ELR (cell line): ENCODE measurements around the gene MSH4.
"Not testable (repeated sequence)": the region's sequence is repeated elsewhere in the genome, so short reads cannot be mapped to it uniquely, and the experiment has no call there.

Source experiments
- DNase-seq: peaks from one replicate; pipeline ENCODE4 v3.0.0-alpha.2; 2015; ENCODE audit warnings: low read depth

Gene MSH4

DNA sequence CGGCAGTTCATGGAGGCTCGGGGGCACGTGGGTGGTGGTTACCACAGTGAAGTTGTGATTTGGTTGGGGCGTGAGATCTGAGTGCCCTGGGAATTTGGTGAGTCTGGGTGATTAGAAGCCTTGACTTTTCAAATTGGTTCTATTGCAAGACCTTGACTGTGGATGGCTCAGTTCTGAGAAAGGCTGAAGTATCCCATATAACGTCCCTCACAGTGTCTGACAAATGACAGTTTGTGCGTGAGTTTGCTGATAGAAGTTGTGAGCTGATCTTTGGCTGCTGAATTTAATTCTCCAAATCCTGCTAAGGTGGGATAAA lies 549 bp downstream of the MSH4 start:
- peak; percentile 37 for DNase-seq

DNA sequence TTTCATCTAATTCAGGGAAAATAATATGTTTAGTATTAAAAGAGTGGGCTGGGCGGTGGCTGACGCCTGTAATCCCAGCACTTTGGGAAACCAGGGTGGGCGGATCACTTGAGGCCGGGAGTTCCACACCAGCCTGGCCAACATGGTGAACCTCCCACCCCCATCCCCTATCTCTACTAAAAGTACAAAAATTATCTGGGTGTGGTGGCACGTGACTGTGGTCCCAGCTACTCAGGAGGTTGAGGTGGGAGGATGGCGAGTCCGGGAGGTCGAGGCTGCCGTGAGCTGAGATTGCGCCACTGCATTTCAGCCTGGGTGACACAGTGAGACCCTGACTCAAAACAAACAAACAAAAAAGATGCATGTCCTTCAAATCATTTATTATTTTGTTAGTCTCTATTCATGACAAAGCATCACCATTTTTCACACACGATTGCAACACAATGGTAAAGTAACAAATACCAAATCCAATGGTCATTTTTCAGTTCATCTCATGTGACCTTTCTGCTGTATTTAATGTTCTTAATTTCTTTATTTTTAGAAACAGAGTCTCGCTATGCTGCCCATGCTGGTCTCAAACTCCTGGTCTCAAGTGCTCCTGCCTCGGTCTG lies 1.0 kb downstream of the MSH4 start:
- DNase-seq, result no peak

DNA sequence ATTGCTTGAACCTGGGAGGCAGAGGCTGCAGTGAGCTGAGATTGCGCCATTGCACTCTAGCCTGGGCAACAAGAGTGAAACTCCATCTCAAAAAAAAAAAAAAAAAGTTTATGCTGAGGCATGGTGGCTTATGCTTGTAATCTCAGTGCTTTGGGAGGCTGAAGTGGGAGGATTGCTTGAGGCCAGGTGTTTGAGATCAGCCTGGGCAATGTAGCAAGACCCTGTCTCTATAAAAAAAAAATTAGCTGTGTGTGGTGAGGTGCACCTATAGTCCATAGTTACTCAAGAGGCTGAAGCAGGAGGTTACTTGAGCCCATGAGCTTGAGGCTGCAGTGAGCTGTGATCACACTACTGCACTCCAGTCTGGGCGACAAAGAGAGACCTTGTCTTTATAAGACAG lies 4.8 kb downstream of the MSH4 start:
- not testable (repeated sequence) for DNase-seq

DNA sequence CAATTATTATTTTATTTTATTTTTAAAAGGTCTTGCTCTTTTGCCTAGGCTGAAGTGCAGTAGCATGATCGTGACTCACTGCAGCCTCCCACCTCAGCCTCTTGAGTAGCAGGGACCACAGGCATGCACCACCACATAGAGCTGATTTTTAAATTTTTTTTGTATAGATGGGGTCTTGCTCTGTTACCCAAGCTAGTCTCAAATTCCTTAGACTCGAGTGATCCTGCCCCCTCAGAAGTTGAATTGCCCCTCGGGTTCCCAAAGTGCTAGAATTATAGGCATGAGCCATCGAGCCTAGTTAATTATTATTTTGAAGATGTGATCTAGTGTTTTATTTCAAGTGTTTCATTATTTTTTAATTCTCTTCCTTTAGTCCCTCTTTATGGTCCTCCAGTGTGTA lies 12.2 kb downstream of the MSH4 start:
- DNase-seq, result no peak

DNA sequence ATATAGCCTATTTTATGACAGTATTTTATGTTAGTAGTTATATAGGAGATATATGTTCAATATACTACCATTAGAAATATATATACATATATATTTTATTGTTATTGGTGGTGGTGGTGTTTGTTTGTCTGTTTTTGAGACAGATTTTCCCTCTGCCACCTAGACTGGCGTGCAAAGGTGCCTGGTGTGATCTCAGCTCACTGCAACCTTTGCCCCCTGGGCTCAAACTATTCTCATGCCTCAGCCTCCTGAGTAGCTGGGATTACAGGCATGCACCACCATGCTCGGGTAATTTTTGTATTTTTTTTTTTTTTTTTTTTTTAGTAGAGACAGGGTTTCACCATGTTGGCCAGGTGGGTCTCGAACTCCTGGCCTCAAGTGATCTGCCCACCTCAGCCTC lies 13.4 kb downstream of the MSH4 start:
- DNase-seq, result not testable (repeated sequence)

DNA sequence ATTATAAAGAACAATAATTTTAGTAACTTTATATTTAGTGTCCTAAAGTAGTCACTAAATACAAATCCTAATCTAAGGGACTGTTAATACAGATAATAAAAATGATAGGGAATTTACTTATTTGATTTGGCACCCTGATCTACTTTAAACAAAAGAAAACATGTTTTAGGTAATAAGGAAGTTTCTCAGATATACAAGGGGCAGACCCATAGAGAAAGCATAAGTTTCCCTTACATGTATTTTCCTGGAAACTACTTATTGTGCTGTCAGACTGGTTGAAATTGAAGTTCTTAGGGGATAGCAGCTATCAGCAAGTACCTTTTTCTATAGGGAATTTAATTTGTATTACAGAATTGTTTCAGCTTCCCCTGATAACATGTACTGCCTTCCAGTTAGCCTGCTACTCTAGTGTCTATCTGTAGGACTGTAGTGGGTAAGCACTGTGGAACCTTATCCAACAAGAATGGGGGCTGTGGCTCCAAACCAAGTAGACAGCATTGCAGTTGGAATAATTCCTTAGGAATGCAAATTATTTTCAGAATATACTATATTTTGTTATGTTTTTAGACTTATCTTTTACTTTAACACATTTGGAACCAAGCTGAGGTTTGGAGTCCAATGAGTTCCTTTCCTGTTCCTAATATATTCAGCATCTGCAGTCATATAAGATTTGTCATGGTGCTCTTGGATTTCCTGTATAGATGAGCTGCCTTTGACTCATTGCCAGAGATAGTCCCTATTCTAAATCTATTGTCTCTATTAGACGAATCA lies 14.7 kb downstream of the MSH4 start:
- peak; percentile 86 for DNase-seq

DNA sequence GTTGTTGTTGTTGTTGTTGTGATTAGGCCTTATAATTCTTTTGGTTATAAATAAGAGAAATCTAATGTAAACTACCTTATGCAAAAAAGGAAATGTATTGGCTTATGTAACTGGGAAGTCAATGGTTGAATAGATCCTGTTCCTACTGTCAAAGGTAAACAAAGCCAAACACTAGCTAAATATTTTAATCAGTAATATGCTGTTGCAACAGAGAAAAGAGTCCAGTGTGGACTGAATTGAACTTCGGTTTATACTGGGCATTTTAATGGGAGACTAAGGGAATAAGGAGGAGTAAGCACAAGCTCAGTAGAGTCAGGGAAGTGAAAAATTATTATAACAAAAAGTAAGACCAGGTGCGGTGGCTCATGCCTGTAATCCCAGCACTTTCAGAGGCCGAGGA lies 15.4 kb downstream of the MSH4 start:
- no peak for DNase-seq

DNA sequence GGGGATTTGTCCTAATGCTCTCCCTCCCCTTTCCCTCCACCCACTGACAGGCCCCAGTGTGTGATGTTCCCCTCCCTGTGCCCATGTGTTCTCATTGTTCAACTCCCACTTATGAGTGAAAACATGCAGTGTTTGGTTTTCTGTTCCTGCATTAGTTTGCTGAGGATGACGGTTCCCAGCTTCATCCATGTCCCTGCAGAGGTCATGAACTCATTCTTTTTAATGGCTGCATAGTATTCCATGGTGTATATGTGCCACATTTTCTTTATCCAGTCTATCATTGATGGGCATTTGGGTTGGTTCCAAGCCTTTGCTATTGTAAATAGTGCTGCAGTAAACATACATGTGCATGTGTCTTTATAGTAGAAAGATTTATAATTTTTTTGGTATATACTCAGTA lies 26.9 kb downstream of the MSH4 start:
- not testable (repeated sequence) for DNase-seq

DNA sequence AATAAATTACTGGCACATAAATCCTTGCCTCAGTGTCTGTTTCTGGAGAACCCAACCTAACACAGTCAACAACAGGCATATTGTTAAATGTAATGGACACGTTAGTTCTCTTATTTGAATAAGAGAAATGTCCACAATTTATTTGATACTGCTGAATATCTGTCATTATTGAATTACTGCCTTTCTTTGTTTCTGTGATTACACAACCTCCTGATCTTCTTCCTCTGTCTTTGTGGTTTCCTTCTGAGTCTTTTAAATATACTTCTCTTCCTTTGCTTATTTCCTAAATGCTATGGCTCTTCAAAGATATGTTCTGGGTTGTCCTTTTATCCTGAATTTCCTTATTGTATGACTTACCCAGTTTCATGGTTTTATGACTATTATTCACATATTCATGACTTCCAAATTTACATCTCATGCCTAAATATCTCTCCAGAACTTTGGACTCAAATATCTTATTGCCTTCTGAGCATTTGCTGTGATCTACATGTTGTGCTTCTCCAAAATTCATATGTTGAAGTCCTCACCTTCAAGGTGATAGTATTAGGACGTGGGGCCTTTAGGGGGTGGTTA lies 39.9 kb downstream of the MSH4 start:
- DNase-seq, result no peak

DNA sequence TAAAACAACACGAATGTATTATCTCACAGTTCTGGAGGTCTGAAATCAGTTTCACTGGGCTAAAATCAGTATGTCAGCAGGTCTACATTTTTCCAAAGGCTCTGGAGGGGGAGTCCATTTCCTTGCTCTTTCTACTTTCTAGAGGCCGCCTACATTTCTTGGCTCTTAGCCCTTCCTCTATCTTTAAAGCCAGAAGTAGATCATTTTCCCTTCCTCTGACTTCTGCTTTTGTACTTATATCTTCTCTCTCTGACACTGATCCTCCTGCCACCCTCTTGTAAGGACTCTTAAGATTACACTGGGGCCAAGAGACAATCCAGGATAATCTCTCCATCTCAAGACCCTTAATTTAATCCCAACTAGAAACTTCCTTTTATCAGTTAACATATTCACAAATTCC lies 41.4 kb downstream of the MSH4 start:
- DNase-seq, result no peak

DNA sequence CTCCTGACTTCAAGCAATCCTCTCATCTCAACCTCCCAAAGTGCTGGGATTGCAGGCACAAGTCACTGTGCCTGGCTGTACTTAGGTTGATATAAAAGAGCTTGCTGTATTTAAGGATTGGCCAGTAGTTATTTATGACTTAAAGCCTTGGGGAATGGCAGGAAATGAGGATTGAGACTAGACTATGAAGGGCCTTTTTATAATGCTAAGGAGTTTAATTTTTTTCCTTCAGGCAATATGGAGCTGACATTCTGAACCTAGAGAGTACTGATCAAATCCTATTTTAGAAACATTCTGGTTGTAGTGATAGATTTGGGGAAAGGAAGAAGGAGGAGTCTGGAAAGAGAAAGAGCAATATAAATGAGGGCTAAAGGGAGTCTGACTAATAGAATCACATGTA lies 44.7 kb downstream of the MSH4 start:
- DNase-seq, result no peak

DNA sequence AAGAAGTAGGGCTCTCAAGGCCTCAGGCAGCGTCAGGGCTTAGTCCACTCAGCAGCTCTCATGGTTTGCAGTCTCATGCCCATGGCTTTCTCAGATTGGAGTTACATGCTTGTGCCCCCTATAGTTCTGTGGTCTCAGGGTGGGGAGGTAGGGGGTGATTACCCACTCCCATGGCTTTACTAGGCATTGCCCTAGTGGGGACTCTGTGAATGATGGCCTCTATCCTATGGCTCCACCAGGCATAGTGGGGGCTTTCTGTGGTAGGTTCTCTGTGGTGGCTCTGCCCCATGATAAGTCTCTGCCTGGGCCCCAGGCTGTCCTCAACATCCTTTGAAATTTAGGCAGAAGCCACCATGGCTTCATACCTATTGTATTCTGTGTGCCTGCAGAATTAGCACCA lies 48.9 kb downstream of the MSH4 start:
- DNase-seq, result no peak

DNA sequence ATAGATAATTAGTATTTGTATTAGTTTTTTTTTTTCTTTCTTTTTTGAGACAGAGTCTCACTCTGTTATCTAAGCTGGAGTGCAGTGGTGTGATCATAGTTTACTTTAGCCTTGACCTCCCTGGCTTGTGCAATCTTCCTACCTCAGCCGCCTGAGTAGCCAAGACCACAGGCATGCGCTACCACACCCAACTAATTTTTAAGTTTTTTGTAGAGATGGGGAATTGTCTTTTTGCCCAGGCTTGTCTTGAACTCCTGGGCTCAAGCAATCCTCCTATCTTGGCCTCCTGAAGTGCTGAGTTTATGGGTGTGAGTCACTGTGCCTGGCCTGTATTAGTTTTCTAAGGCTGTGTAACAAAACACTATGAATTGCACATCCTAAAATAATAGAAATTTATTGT lies 58.3 kb downstream of the MSH4 start:
- peak; percentile 44 for DNase-seq

DNA sequence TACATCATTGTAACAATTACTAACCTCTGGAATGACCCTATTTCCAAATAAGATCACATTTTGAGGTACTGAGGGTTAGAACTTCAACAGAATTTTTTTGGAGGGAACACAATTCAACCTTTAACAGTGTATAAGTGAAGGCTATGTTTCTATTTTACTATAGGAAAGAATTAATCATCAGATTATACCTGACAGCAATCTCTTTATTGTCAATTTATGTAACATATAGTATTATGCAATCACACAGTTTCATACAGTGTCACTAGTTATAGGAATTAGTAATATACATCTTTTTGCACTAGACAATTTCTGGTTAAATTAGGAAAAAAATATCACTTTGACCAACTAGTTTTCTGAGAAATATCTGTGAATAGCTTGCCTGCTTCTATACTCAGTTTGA lies 59.1 kb downstream of the MSH4 start:
- no peak for DNase-seq

DNA sequence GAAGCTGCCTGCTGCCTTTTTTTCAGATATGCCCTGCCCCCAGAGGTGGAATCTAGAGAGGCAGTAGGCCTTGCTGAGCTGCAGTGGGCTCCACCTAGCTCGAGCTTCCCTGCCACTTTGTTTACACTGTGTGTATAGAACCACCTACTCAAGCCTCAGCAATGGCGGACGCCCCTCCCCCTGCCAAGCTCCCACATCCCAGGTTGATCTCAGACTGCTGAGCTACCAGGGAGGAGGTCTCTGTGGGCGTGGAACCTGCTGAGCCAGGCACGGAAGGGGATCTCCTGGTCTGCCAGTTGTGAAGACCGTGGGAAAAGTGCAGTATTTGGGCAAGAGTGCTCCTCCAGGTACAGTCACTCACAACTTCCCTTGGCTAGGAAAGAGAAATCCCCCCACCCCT lies 65.1 kb downstream of the MSH4 start:
- no peak for DNase-seq

DNA sequence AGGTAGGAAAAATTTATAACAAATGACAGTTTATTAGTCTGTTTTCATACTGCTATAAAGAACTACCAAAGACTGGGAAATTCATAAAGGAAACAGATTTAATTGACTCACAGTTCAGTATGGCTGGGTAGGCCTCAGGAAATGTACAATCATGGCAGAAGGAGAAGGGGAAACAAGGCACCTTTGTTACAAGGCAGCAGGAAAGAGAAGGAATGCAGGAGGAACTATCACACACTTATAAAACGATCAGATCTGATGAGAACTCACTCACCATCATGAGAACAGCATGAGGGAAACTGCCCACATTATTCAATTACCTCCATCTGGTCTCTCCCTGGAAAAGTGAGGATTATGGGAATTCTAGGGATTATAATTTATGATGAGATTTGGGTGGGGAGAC lies 74.3 kb downstream of the MSH4 start:
- DNase-seq, result no peak

DNA sequence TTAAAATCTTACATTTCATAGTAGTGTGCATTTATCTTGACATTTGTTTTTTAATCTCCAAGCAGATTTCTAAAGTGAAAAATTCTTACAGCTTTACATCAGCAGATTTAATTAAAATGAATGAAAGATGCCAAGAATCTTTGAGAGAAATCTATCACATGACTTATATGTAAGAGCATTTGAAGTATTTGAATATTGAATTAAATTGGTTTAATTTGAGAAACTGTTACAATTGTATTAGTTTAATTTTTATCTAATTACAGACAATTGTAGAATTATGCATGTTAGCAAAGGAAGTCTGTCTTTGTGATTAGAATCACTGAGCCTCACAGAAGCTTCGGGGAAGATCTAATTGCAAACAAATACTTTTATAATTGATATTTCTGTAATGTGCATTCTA lies 83.3 kb downstream of the MSH4 start:
- DNase-seq, result no peak

DNA sequence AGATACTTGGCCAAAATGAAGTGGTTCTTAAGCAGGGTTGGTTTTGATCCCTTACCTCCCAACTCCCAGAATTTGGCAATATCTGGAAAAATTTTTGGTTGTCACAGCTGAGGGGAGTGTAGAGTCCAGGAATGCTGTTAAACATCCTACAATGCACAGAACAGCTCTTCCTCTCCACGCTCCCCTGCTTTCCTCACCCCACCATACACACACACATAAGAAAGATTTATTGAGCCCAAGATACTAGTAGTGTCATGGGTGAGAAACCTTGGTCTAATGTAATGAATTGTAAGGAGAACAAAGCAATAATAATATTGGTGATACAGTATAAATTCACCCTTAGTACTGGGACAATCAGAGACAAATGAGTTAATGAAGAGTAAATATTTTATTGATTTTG lies 87.8 kb downstream of the MSH4 start:
- no peak for DNase-seq

DNA sequence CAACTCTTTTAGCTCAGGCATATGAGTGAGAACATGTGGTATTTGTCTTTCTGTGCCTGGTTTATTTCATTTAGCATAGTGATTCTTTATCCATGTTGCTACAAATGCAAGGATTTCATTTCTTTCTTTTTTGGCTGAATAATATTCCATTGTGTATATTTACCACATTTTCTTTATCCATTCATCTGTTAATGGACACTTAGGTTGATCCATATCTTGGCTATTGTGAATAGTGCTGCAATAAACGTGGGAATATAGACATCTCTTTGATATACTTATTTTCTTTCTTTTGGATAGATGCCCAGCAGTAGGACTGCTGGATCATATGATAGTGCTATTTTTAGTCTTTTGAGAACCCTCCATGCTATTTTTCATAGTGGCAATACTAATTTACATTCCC lies 104.7 kb downstream of the MSH4 start:
- DNase-seq, result no peak

DNA sequence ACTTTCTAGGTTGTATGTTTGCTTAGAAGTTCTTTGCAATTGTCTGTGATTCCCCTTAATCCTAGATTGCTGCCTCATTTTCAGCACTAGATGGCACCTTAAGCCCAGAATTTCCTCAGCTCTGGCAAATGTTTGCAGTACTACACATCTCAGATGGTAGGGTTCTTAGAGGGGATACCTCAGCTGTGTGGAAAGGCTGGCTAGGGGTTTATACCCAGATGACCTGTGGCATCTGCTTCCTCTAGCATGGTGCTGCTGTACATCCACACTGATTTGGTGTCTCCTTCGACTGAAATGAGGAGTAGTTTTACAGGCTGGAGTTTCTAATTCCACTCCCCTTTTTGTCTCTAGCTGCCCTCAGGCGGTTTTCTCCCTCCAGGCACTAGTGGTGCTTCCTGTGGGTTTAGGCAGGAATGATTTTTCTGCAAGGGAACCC lies 112.1 kb downstream of the MSH4 start:
- DNase-seq, result peak; percentile 76

DNA sequence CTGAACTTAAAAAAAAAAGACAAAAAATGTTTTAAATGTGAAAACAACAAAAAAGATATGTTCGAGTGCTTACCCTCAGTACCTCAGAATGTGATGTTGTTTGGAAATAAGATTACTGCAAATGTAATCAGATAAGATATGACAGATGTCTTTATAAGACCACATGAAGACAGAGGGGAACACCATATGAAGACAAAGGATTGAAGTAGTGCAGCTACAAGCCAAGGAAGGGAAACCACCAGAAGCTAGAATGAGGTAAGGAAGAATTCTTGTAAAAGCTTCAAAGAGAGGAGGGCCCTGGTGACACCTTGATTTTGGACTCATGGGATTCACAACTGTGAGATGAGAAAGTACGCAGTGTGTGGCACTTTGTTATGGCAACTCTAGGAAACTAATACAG lies 120.2 kb downstream of the MSH4 start:
- DNase-seq, result no peak

DNA sequence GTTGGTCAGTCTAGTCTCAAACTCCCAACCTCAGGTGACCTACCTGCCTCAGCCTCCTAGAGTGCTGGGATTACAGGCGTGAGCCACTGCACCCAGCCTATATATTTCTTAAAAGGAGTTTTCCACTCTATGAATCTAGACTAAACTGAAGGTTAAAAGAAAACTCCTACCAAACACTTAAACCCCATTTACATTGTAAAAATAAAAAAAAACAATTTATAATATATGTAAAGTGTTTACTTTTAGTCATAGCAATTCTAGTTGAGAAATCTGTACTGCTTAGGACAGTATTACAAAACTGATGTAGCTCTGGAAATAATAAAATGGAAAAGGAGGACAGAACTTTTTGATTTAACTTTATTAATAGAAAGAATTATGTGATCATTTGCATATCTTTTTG lies 126.0 kb downstream of the MSH4 start:
- DNase-seq, result no peak

DNA sequence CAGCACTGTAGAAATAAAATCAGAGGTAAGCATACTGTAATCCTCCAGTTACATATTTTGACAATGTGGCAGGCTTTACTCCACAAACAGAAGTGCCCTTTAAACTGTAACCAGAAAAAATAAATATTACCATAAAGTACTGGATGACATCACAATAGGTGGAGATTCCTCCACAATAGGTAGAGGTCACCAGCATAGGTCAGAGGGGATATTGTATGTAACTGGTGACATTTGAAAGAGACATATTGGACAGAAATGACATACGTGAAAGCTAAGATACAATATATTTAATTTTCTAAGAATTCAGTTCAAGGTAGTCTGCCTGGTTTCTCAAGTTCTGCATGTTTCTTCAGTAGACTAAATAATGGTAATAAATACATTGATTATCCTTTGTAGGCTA lies 135.6 kb downstream of the MSH4 start, which contains the start of gene ASB17:
Gene ASB17, minus strand, starts transcription at position 101 of the 400 bp plus-strand sequence. CDS start 113 bp downstream, outside the sequence.
- DNase-seq, result no peak

DNA sequence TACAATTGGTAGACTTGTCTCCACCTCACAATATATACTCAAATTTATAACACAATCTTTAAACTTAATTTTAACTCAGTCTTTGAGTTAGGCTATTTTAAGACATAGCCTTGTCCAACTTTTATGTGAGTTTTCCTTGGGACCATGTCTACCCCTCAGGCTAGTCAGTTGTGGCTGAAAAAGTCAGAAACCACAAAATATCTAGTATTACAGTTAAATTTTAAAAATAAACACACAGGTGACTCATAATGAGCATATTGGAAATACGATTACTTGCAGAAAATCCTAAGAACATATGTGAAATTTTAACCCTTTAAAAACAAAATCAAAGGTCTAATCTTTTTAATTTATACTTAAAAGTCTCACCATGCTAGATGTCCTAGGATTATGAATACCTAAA lies 140.4 kb downstream of the MSH4 start:
- peak; percentile 83 for DNase-seq
